Activated CD8-positive, alpha-beta memory T cell treated with anti-CD3 and anti-CD28 coated beads, Interleukin-2, amount 50 U/mL, for 4 hours (primary cell): ENCODE data around the gene NDUFS6.
A peak's percentile ranks its signal among the peaks of the same experiment; 100 is the strongest.

ENCODE experiments used
- DNase-seq: peaks from one replicate; pipeline ENCODE4 v3.0.0-alpha.2; 2020

NDUFS6 gene

GRCh38 chr5:1801222-1801966 is at the start of gene NDUFS6:
NDUFS6 (plus strand) TSS chr5:1801407; CDS start chr5:1801418, 11 bp downstream.
- DNase-seq = peak; percentile 82

GRCh38 chr5:1751864-1752822 is 49.1 kb upstream of the NDUFS6 start:
- DNase-seq = no peak

GRCh38 chr5:1752881-1753280 is 48.3 kb upstream of the NDUFS6 start:
- DNase-seq = no peak

- DNase-seq = no peak
Observed at GRCh38 chr5:1753490-1753889, 47.7 kb upstream of the NDUFS6 start.

- DNase-seq = no peak
Observed at GRCh38 chr5:1754531-1755220, 46.5 kb upstream of the NDUFS6 start.

- no peak for DNase-seq
Observed at GRCh38 chr5:1755321-1755949, 45.8 kb upstream of the NDUFS6 start.

GRCh38 chr5:1756481-1756880 is 44.7 kb upstream of the NDUFS6 start:
- DNase-seq = no peak

- no peak for DNase-seq
Observed at GRCh38 chr5:1757511-1757910, 43.7 kb upstream of the NDUFS6 start.

GRCh38 chr5:1758574-1758973 is 42.6 kb upstream of the NDUFS6 start:
- DNase-seq = no peak

GRCh38 chr5:1759378-1759970 is 41.7 kb upstream of the NDUFS6 start:
- no peak for DNase-seq

GRCh38 chr5:1760231-1760630 is 41.0 kb upstream of the NDUFS6 start:
- DNase-seq = no peak

- DNase-seq = no peak
Observed at GRCh38 chr5:1760656-1761452, 40.4 kb upstream of the NDUFS6 start.

- DNase-seq = no peak
Observed at GRCh38 chr5:1761453-1761755, 39.8 kb upstream of the NDUFS6 start.

GRCh38 chr5:1762121-1762882 is 38.9 kb upstream of the NDUFS6 start:
- DNase-seq = no peak

- no peak for DNase-seq
Observed at GRCh38 chr5:1762883-1763547, 38.2 kb upstream of the NDUFS6 start.

- DNase-seq = peak; percentile 37
Observed at GRCh38 chr5:1763548-1763911, 37.7 kb upstream of the NDUFS6 start.

GRCh38 chr5:1763960-1764605 is 37.1 kb upstream of the NDUFS6 start:
- no peak for DNase-seq

GRCh38 chr5:1764606-1764960 is 36.6 kb upstream of the NDUFS6 start:
- no peak for DNase-seq

- no peak for DNase-seq
Observed at GRCh38 chr5:1765141-1765879, 35.9 kb upstream of the NDUFS6 start.
